Endothelial cell of umbilical vein (primary cell): Measurements from ENCODE around the gene DLD. TPM values are rescaled to one million over a fixed set of nuclear protein-coding genes. Genes with fewer than 3 reads are reported as not detected.

Experiments used
- BruUV-seq: library from RNA; stranded (reverse); fragments of 400-500 nt; replicated peaks from 2 replicates; lab custom pipeline; 2021; lab: Mats Ljungman, UMichigan
- CTCF ChIA-PET: fragments of 300-600, 350-600 bp; sonication (Branson Sonifier 250); formaldehyde crosslinking; loops from one replicate; lab custom pipeline; 2021; ENCODE audit warnings: antibody characterized with exemption, inconsistent platforms; lab: Charles Lee
- POLR2A ChIA-PET: fragments of 300-600, 350-600 bp; sonication (Branson Sonifier 250); formaldehyde crosslinking; loops from one replicate; lab custom pipeline; 2021; ENCODE audit warnings: antibody characterized with exemption, inconsistent platforms; lab: Charles Lee
- DNase-seq: peaks from one replicate; pipeline ENCODE4 v3.0.0-alpha.2; 2011; ENCODE audit warnings: low read depth, low spot score
- FAIRE-seq: peaks from 2 replicates; lab custom pipeline; 2011; peaks lifted over from hg19 to GRCh38; lab: Jason Lieb, UNC
- H2AFZ ChIP-seq: 2 replicates; pipeline ENCODE4 v1.6.0; 2012; ENCODE audit warnings: low read depth, low read length, control low read depth, inconsistent platforms
- H3K27ac ChIP-seq: 2 replicates; pipeline ENCODE4 v1.5.1; 2011; ENCODE audit warnings: low read depth, mild to moderate bottlenecking, control low read depth, low read length, moderate library complexity; ENCODE audit not compliant: insufficient read depth
- H3K27me3 ChIP-seq, 2 experiments: 2 replicates each; pipeline versions ENCODE4 v1.6.0 to v1.6.1; 2011; ENCODE audit warnings: low read length in 2 of 2, mixed read lengths in 1 of 2; ENCODE audit not compliant: control insufficient read depth in 2 of 2, insufficient read depth in 2 of 2
- H3K36me3 ChIP-seq, 2 experiments: 2 replicates in 1 of 2; 3 replicates in 1 of 2; pipeline ENCODE4 v1.5.1; 2011; ENCODE audit warnings: low read length in 2 of 2, mild to moderate bottlenecking in 1 of 2, moderate library complexity in 1 of 2; ENCODE audit not compliant: control insufficient read depth in 2 of 2, insufficient read depth in 2 of 2; ENCODE audit errors: extremely low read depth in 1 of 2
- H3K4me1 ChIP-seq: 3 replicates; pipeline ENCODE4 v1.5.1; 2011; ENCODE audit warnings: mild to moderate bottlenecking, low read length; ENCODE audit not compliant: control insufficient read depth, insufficient read depth; ENCODE audit errors: extremely low read depth
- H3K4me2 ChIP-seq: 2 replicates; pipeline ENCODE4 v1.6.1; 2011; ENCODE audit warnings: low read length, control low read depth, mixed read lengths; ENCODE audit not compliant: insufficient read depth
- H3K4me3 ChIP-seq, 3 experiments: fragments of 200-600 bp in 1 of 3; sonication (generic), shearing (Covaris generic) in 1 of 3; replicated peaks in 1 of 3; 2 replicates each; pipeline ENCODE4 v1.5.1; 2011 to 2016; ENCODE audit warnings: control low read depth in 3 of 3, low read length in 3 of 3, mild to moderate bottlenecking in 2 of 3, inconsistent platforms in 1 of 3, low read depth in 1 of 3, moderate library complexity in 1 of 3; ENCODE audit not compliant: insufficient read depth in 1 of 3
- H3K79me2 ChIP-seq: 2 replicates; pipeline ENCODE4 v1.6.0; 2012; ENCODE audit warnings: low read length, inconsistent platforms; ENCODE audit not compliant: control insufficient read depth, insufficient read depth
- H3K9ac ChIP-seq: replicated peaks from 2 replicates; pipeline ENCODE3; 2011; ENCODE audit warnings: low read length, control low read depth; ENCODE audit not compliant: insufficient read depth; ENCODE audit errors: extremely low read depth
- H3K9me1 ChIP-seq: replicated peaks from 3 replicates; pipeline ENCODE4 v1.6.0; 2011; ENCODE audit warnings: mild to moderate bottlenecking, low read length; ENCODE audit not compliant: control insufficient read depth, insufficient read depth; ENCODE audit errors: extremely low read depth
- H3K9me3 ChIP-seq: replicated peaks from 2 replicates; pipeline ENCODE4 v1.5.1; 2012; ENCODE audit warnings: low read length, inconsistent platforms; ENCODE audit not compliant: control insufficient read depth, insufficient read depth
- H4K20me1 ChIP-seq: replicated peaks from 2 replicates; pipeline ENCODE3; 2011; ENCODE audit warnings: mild to moderate bottlenecking, low read length; ENCODE audit not compliant: control insufficient read depth, insufficient read depth; ENCODE audit errors: extremely low read depth
- EZH2 ChIP-seq: IDR thresholded peaks from 2 replicates; pipeline ENCODE4 v1.6.1; 2012; ENCODE audit warnings: borderline replicate concordance, low read depth, mild to moderate bottlenecking, moderate library complexity, low read length, inconsistent platforms; ENCODE audit not compliant: severe bottlenecking
- FOS ChIP-seq: IDR thresholded peaks from 2 replicates; pipeline ENCODE4 v1.6.1; 2011; ENCODE audit warnings: mild to moderate bottlenecking, low read length, moderate library complexity, borderline replicate concordance; ENCODE audit not compliant: insufficient read depth
- GATA2 ChIP-seq: IDR thresholded peaks from 2 replicates; pipeline ENCODE4 v1.7.0; 2011; ENCODE audit warnings: low read depth, mild to moderate bottlenecking, moderate library complexity, mixed read lengths, low read length; ENCODE audit not compliant: insufficient read length, insufficient read depth
- JUN ChIP-seq: IDR thresholded peaks from 2 replicates; pipeline ENCODE4 v1.6.1; 2011; ENCODE audit warnings: borderline replicate concordance, low read depth; ENCODE audit not compliant: insufficient read length, insufficient read depth
- MYC ChIP-seq: IDR thresholded peaks from one replicate; pipeline ENCODE4 v1.6.1; 2011; ENCODE audit warnings: mild to moderate bottlenecking, low read depth, low read length
- POLR2A ChIP-seq: IDR thresholded peaks from 2 replicates; pipeline ENCODE4 v1.6.1; 2012; ENCODE audit warnings: low read depth, mild to moderate bottlenecking, control low read depth, low read length
- POLR2AphosphoS5 ChIP-seq: IDR thresholded peaks from 2 replicates; pipeline ENCODE4 v1.6.1; 2012; ENCODE audit warnings: low read depth, mild to moderate bottlenecking, control low read depth, low read length, moderate library complexity; ENCODE audit not compliant: insufficient read depth
- dilution Hi-C: fragments of 300-500 bp; cut with MboI; formaldehyde crosslinking; loops from one replicate; pipeline ENCODE4 v1.15.0; 2019; ENCODE audit warnings: low sequenced_read_pairs; ENCODE audit not compliant: extremely low pct_ligation_motif_present
- intact Hi-C: fragments of 100-400 bp; cut with micrococcal nuclease; formaldehyde crosslinking; loops from one replicate; pipeline ENCODE4 v1.10.0; 2022
- polyA plus RNA-seq, 4 experiments: library from polyadenylated mRNA; depleted of rRNA in 3 of 4; stranded (reverse) in 3 of 4; unstranded in 1 of 4; fragments of >200 nt; gene quantifications; 2 replicates each; pipeline versions ENCODE4 v1.2.1 to v1.2.3, GENCODE V29; 2011 to 2012; ENCODE audit warnings: missing spikeins in 1 of 4
- total RNA-seq: library from RNA; stranded (reverse); gene quantifications from 2 replicates; pipeline ENCODE4 v1.2.3, GENCODE V29; 2021
- TF ChIP-seq, protein P1 (sequence below), 2 donors: IDR thresholded peaks; 1 replicate in 1 of 2; 2 replicates in 1 of 2; pipeline ENCODE4 v1.5.1; 2011; ENCODE audit warnings: low read length in 2 of 2, mild to moderate bottlenecking in 2 of 2, moderate library complexity in 2 of 2, control low read depth in 1 of 2, inconsistent platforms in 1 of 2, low read depth in 1 of 2; ENCODE audit not compliant: insufficient read depth in 1 of 2; ENCODE audit errors: extremely low read depth in 1 of 2
- TF ChIP-seq, protein P2 (sequence below): IDR thresholded peaks from 2 replicates; pipeline ENCODE4 v1.6.1; 2011; ENCODE audit not compliant: insufficient read depth, insufficient read length

Gene DLD
- total and polyA plus RNA-seq, 2 donors (not counting 3 experiments of a cell fraction or from before 2014, with no cell fraction given), result 61.7 to 95.0 TPM

DNA sequence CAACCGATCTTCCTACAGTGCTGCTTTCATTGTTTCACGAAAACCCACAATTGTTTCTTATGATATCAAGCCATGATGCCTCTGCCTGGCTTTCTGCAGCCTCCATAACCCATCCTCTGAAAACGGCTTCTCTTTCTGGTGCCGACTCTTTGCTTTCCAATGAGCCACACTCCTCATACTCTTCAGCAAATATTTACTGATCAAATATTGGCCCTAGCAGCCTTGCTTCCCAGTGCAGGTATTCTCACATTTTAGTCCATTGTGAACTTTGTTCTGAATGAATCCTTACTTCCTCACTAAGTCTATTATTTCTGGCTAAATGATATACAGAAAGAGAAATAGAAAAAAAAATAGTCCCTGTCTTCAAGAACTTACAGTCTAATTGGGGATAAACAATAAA, 76.4 kb downstream of the DLD start:
- Histone ChIP-seq H3K4me1 (peaks cover 25% of the 10 kb centered on the region), H3K27ac (no peak overlapping the region), H3K4me3 (no peak overlapping the region), H3K9me1 (no peaks in the 10 kb centered on the region), H3K4me2 (no peak overlapping the region), H2AFZ (no peak overlapping the region), H3K27me3 (no peaks in the 10 kb centered on the region), H3K79me2 (peaks cover 69% of the 10 kb centered on the region), H3K9me3 (no peaks in the 10 kb centered on the region), H3K9ac (no peak overlapping the region), H4K20me1 (peaks cover 4% of the 10 kb centered on the region), H3K36me3 (peaks cover 49 to 56% of the 10 kb centered on the region in 2 experiments)
- no peak for FAIRE-seq
- dilution Hi-C loops, result no loop called here
- ChIA-PET CTCF (interaction anchor here (1.6 kb wide), 1 partner anchor 178 kb away, joined by 9 read pairs; no protein-coding TSS in a partner anchor), POLR2A (no interaction called here)
- no peak for DNase-seq
- no peak for TF ChIP-seq POLR2AphosphoS5
- TF ChIP-seq, protein P1, sequence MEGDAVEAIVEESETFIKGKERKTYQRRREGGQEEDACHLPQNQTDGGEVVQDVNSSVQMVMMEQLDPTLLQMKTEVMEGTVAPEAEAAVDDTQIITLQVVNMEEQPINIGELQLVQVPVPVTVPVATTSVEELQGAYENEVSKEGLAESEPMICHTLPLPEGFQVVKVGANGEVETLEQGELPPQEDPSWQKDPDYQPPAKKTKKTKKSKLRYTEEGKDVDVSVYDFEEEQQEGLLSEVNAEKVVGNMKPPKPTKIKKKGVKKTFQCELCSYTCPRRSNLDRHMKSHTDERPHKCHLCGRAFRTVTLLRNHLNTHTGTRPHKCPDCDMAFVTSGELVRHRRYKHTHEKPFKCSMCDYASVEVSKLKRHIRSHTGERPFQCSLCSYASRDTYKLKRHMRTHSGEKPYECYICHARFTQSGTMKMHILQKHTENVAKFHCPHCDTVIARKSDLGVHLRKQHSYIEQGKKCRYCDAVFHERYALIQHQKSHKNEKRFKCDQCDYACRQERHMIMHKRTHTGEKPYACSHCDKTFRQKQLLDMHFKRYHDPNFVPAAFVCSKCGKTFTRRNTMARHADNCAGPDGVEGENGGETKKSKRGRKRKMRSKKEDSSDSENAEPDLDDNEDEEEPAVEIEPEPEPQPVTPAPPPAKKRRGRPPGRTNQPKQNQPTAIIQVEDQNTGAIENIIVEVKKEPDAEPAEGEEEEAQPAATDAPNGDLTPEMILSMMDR (IDR thresholded peaks at IDR 0.05; ENCODE audit: extremely low read depth in 1 of 2, insufficient read depth in 1 of 2, low read depth in 1 of 2, low read length in 2 of 2), result no peak
- no peak for TF ChIP-seq FOS
- no peak for TF ChIP-seq GATA2
- no peak for TF ChIP-seq JUN
- TF ChIP-seq POLR2A, result no peak
- no peak for TF ChIP-seq EZH2
- TF ChIP-seq, protein P2, sequence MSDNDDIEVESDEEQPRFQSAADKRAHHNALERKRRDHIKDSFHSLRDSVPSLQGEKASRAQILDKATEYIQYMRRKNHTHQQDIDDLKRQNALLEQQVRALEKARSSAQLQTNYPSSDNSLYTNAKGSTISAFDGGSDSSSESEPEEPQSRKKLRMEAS, result no peak
- TF ChIP-seq MYC, result no peak
- intact Hi-C loops, result no loop called here
- no TSS peak for BruUV-seq
